Right renal cortex interstitium (tissue), 3 donors: Measurements from ENCODE around the gene LCLAT1. TPM values are rescaled to one million over a fixed set of nuclear protein-coding genes. Genes with fewer than 3 reads are reported as not detected.

Source experiments
- DNase-seq, 3 donors: peaks; one replicate each; pipeline ENCODE4 v3.0.0-alpha.2; 2013; ENCODE audit warnings: low read depth in 3 of 3, low spot score in 2 of 3
- polyA plus RNA-seq, 3 donors: library from polyadenylated mRNA; unstranded; fragments of 120-200 nt; gene quantifications; one replicate each; pipeline ENCODE4 v1.2.1, GENCODE V29; 2013; ENCODE audit not compliant: insufficient read length in 3 of 3

LCLAT1 gene
- polyA plus RNA-seq, 3 donors: 19.6 to 20.5 (median 20.1) TPM

GRCh38 chr2:30422444-30423040 is 24.5 kb upstream of the LCLAT1 start:
- no peak for DNase-seq

GRCh38 chr2:30424231-30424630 is 22.8 kb upstream of the LCLAT1 start:
- DNase-seq: no peak

GRCh38 chr2:30425326-30425725 is 21.7 kb upstream of the LCLAT1 start:
- DNase-seq: no peak

- no peak for DNase-seq
Measured at GRCh38 chr2:30427606-30428347, 19.3 kb upstream of the LCLAT1 start.

GRCh38 chr2:30428348-30428662 is 18.7 kb upstream of the LCLAT1 start:
- no peak for DNase-seq

- no peak for DNase-seq
Measured at GRCh38 chr2:30428827-30429461, 18.1 kb upstream of the LCLAT1 start.

GRCh38 chr2:30433541-30434299 is 13.3 kb upstream of the LCLAT1 start:
- DNase-seq: no peak

- no peak for DNase-seq
Measured at GRCh38 chr2:30434708-30435107, 12.3 kb upstream of the LCLAT1 start.

- no peak for DNase-seq
Measured at GRCh38 chr2:30436859-30437435, 10.1 kb upstream of the LCLAT1 start.

- no peak for DNase-seq
Measured at GRCh38 chr2:30437809-30438548, 9.1 kb upstream of the LCLAT1 start.

- no peak for DNase-seq
Measured at GRCh38 chr2:30439296-30439695, 7.8 kb upstream of the LCLAT1 start.

- no peak for DNase-seq
Measured at GRCh38 chr2:30439879-30440278, 7.2 kb upstream of the LCLAT1 start.

- no peak for DNase-seq
Measured at GRCh38 chr2:30441023-30441422, 6.0 kb upstream of the LCLAT1 start.

GRCh38 chr2:30443081-30443480 is 4.0 kb upstream of the LCLAT1 start:
- no peak for DNase-seq

GRCh38 chr2:30444273-30444672 is 2.8 kb upstream of the LCLAT1 start:
- DNase-seq: no peak

GRCh38 chr2:30445266-30445821 is 1.7 kb upstream of the LCLAT1 start:
- no peak for DNase-seq

- no peak for DNase-seq
Measured at GRCh38 chr2:30446602-30447148, 371 bp upstream of the LCLAT1 start.

GRCh38 chr2:30448308-30448707 is 1.3 kb downstream of the LCLAT1 start:
- no peak for DNase-seq

GRCh38 chr2:30448866-30449265 is 1.8 kb downstream of the LCLAT1 start:
- DNase-seq: no peak

GRCh38 chr2:30450025-30450424 is 3.0 kb downstream of the LCLAT1 start:
- DNase-seq: no peak
